HUDEP-2 (cell line): ENCODE measurements around the gene NCAPD2.
A peak's percentile ranks its signal among the peaks of the same experiment; 100 is the strongest.

Experiments
- DNase-seq, 76 experiments: peaks; one replicate each; lab custom pipeline; 2025; ENCODE audit not compliant: unreplicated experiment in 76 of 76; lab: John Stamatoyannopoulos, UW

Gene NCAPD2

DNA sequence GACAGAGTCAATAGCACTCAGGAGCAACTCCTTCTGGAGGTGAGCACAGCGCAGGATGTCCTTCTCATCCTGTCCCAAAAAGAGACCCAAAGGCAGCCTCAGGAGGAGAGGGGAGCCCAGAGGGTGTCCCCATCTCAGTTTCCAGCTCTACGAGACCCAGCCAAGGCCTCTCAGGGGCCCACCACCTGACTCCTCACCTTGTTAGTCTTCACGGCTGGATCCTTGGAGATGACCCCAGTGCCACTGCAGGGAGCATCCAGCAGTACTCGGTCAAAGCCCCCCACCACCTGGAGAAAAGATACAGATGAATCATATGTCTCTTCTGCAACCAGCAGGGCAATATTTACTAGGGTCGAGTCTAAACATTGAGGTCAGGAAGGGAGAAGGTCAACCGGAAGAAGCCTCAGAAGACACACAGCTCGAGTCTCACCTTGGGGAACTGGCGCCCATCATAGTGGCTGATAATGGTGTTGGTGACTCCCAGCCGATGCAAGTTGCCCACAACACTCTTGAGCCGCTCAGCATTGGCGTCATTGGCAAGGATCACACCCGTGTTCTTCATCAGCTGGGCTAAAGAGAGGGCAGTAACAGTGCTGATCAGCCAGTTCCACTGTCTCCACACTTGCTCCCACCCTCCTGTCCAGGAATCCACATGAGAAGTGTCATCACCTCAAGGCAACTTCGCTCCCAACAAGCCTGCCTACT is 66.8 kb downstream of the NCAPD2 start:
- DNase-seq: no peak

DNA sequence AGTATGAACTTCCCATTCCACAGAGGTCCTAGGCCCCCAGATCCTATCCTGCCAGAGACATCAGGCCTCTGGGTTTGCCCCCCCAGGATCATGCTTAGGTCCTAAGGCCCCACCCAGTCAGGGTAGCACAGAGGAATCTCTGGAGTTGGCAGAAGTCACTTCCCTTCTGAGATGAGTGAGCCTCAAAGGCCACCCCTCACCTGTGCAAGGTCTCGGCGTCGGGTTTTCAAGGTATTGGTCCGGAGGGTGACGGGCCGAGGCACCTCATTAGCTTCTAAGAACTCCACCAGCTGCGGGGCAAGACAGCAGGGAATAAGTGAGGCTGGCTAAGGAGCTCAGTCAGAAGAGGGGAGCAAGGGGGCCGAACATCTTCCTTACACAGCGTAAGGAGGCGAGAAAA is 69.0 kb downstream of the NCAPD2 start:
- no peak for DNase-seq

DNA sequence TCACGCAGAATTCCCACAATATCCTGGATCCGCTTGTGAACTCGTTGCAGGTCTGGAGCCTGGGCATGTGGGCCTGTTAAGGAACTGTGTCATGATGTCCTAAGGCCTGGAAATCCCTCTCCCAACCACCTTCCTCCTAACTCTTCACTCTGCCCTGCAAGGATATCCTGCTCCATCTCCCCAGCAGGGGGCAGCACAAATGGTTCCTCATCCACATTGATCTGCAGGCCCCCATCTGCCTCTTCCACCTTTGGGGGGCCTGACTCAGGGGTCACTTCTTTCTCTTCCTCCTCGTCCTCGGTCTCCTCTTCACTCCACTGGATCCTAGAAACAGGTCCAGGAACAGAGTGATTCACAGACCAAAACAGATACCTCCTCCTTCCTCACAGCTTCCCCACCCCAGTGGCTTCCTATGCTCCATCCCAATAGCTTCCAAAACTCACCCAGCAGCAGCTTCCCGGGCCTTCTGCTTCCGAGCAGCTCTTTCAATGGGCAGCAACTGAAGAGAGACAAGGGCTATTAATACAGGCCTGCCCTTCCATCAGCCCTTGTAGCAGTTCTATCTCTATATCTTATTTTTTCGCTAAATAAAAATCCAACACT is 69.6 kb downstream of the NCAPD2 start:
- peak in 54 of 76 experiments; percentile 3 to 67 (median 34) for DNase-seq

DNA sequence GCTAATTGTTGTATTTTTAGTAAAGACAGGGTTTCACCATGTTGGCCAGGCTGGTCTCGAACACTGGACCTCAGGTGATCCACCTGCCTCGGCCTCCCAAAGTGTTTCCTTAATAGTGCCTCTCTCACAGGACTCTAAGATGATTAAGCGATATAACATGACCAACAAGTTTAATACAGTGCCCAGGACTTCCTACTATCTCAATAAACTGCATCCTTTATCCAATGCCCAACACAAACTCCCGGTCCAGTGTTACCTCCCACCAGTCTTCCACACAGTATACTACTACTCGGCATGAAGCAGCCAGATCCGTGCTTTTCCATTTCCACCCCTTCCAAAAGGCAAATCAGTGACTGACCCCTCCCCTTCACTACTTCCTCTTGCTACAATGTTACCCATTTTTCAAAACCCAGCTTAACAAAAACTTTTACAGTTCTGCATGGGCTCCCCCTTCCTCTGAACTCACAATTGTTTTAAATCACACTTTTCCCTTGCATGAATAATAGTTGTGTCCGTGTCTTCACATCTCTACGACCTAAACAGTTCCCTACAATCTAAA is 73.3 kb downstream of the NCAPD2 start:
- peak in 2 of 76 experiments; percentile 9 to 17 for DNase-seq

DNA sequence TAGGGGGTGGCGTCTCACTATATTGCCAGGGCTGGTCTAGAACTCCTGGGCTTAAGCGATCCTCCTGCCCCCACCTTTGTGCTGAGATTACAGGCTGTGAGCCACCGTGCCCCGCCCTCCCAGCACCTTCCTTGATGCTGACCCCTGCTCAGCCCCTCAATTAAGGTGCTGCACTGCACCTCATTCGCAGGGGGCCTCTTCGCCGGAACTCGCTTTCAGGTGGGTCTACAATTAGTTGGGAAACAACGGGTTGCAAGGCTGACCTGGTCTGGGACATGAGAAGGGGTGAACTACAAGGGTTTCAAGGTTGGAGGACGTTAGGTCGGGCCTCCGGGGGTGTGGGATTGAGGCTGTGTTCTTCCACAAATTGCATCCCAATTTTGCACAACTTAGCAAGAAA is 75.4 kb downstream of the NCAPD2 start:
- DNase-seq: no peak

DNA sequence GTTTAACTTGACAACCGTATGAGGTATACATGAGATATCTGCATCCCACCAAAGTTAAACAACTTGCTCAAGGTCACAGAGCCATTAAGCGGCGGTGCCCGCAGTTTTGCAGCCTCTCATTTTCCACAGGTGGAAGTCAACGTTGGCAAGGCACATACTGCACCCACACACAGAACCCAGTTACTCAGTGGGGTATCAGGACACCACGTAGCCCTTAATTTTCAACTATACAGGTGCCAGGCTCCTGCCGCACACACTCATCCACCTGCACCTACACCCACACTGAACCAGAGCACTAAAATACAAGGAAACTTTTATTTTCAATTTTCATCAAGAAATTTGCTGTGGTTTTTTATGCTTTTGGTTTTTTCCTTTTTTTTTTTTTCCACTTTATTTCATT is 75.9 kb downstream of the NCAPD2 start:
- no peak for DNase-seq

DNA sequence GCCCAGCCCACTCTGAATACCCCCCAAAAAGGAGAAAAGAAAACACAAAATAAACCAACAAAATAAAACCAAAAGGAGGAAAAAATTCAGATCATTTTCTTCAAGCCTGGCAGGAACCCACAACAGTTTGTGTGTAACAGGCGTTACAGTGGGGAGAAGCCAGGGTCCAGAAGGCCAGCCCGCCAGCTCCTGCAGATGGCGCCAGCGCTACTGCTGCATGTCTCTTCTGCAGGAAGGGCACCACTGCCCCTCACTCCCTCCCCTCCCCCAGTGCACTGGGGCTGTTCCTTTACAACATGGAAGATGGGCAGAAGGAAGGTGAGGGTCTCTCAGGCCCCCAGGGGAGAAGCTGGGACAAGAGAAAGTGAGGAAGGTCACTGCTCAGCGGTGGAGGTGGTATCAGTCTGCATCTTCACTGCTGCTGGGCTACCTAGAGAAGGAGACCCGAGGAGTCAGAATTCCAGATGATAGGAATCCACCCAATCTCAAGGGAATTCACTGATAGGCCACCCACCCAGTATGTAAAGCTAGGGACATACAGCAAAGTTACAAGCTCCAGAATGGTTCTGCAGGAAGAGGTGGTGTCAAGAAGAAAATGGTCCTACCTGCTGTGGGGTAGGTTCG is 76.5 kb downstream of the NCAPD2 start:
- DNase-seq: peak in 43 of 76 experiments; percentile 3 to 60 (median 24)

DNA sequence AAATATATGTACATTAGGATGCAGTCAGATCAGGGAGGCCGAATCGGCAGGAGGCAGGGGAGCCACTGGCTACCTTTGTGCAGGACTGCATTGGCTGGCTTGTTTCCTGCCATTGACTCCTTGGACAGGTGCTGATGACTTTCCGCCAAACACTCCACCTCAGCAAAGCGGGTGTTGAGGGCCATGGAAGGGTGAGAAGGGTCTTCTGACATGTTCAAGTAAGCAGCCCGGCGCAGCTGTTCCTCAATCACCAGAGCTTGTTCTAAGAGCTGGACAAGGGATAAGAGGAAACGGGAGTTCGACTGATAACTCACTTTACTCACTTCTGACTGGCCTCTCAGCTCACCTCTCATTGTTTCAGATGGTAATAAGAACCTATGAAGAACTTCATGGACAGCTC is 79.1 kb downstream of the NCAPD2 start:
- no peak for DNase-seq

DNA sequence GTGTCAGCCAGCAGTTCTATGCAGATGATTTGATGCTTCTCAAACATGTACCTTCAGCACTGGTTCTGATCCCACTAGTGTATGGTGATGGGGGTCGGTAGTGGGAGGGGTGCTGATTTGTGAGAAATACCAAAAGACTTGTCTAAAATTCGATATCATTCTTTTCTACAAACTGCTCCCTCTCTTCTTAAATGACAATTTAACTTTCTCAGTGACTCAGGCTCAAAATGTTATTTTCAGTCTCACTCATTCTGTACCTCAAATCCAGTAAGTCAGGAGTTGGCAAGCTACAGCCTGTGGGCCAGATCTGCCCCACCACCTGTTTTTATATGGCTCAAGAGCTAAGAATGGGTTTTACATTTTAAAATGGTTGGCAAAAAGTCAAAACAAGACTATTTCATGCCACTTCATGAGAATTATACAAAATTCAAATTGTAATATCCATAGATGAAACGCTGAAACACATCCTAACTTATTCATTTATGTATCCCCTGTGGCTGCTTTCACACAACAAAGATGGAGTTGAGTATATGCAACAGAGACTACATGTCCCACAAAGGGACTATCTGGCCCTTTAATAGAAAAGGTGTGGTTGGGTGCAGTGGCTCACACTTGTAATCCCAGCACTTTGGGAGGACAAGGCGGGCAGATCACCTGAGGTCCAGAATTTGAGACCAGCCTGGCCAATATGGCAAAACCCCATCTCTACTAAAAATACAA is 80.8 kb downstream of the NCAPD2 start:
- DNase-seq: no peak

DNA sequence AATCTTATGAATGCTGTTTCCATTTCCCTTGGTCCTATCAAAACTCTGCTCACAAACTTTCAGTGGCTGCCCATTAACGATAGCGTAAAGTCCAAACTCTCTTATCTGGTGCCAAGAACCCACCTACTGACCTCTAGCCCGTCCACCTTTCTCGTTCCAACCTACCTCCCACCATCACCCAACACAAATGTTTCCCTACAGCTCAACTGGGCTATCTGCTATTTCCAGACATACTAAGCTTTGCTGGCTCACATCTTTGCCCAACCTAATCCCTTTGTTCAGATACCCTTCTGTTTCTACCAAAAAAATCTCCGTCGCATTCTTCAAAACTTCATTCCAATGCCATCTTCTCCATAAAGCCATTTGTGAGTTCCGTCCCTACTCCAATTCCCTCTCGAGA is 81.7 kb downstream of the NCAPD2 start:
- no peak for DNase-seq
